HG02623 (cell line): Measurements from ENCODE around the gene KSR2.

ENCODE experiments used
- ATAC-seq: cut with Tn5 transposase; IDR thresholded peaks from one replicate; pipeline ENCODE4 v1.9.1; 2021; ENCODE audit warnings: moderate library complexity; ENCODE audit not compliant: unreplicated experiment

The KSR2 gene

DNA sequence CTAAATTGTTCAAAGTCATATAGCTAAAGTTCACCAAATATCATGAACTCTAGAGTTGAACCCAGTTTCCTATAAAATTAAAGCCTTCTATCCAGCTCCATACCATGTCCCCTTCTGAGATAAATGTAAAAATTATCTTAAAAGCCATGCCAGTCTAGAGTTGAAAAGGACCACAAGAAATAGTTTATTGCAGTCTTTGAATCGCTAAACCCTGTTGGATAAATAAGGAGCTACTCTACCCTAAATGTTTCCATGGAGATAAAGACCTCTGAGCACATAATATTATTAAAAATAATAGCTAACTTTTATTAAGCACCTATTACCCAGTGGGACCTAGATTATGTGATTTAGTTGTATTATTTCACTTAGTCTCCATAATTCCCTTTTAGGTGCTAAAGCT lies 379.8 kb downstream of the KSR2 start:
- ATAC-seq, result no peak

DNA sequence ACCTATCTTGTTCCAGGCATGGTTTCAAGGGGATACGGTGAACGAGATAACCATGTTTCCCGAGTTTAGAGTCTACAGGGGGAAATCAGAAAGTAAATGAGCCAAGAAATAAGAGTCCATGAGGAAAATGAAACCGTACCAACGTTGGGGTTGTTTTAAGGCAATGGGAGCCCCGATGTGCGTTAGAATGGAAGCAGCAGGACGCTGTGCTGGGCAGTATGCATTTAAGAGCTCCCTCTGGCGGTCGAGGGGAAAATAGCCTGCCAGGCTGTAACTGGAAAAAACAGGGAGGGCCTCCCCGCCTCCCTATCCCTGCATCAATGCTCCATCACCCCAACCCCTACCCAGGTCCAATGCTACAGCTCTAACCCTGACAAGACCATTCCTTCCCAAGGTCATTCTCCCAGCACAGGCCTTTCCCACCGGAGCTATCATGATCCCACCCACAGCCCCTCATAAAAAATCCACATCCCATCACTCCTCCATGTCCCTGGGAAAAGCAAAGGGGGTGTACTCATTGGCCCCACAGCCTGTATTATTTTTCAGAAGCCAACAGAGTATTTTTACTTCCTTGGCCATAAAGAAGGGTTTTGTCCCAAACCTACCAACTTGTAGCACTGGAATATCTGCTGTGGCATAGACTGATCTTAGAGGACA lies 381.0 kb downstream of the KSR2 start:
- no peak for ATAC-seq

DNA sequence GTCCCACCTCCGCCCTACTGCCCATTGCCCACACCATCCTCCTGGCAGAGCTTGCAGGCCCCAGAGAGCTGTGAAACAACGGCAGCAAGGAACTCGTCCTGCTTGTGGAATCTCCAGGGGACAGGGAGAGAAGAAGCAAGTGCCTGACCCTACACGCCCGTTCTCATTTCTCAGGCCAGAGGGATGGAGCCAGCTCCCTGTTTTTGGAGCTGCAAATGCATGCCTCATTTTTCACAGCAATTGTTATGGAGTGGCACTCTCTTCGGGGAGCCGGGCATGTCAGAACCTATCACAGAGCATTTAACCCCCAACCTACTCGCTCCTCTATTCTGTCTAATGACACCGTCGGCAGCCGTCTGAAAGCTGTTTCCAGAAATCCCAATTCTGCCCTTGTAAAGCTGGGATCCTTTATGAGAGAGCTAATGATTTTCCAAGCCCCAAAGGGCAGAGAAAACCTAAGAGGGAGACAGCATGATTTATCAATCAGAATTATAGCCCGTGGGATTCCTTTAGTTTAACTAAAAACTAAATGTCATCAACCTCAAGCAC lies 385.0 kb downstream of the KSR2 start:
- no peak for ATAC-seq

DNA sequence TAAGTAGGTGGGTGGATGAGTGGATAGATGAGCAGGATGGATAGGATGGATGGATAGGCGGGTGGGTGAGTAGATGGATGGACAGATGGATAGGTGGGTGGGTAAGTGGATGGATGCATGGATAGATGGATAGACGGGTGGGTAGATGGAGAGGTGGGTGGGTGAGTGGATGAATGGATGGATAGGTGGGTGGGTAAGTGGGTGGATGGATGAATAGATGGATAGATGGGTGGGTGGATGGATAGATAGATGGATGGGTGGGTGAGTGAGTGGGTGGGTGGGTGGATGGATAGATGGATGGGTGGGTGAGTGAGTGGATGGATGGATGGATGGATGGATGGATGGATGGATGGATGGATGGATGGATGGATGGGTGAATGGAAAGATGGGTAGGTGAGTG lies 385.7 kb downstream of the KSR2 start:
- no peak for ATAC-seq

DNA sequence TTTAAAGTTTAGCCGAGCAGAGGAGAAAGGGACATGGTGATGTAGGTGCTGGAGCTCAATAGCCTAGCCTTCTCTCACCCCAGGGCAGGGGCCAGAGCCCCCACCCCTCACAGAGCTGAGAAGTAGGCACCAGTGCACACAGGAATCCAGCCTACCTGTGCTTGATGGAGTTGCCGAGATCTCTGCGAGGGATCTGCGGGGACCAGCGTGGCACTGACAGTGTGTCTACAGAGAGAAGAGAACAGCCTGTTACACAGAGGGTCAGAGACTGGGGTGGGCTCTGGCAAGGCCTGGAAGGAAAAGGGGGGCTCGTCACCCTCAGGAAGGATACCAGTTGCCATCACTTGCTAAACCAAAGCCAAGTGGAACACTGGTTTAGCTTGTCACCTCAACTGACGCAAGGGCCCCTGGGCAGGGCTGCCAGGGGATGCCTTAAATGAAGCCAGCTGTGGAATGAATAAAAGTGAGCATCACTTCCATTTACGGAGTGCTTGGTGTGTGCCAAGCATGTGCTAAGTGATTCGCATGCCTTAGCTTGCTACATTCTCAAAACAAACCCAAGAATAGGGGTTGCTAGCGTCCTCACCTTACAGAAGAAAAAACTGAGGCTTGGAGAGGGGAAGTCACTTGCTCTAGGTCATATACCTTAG lies 386.5 kb downstream of the KSR2 start:
- ATAC-seq, result no peak

DNA sequence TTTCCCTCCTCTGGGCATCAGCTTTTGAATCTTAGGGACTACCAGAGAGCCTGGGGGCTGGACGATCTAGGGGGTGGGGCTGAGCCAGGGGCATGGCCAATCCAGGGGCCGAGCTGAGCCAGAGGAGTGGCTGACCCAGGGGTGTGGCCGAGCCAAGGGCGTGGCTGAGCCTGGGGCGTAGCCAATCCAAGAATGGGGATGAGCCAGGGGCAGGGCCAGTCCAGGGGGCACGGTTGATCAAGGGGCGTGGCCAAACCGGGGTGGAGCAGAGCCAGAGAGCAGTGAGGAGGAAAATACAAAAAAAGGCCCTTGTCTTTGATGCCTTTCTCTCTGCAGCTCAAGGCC lies 388.1 kb downstream of the KSR2 start:
- ATAC-seq, result no peak

DNA sequence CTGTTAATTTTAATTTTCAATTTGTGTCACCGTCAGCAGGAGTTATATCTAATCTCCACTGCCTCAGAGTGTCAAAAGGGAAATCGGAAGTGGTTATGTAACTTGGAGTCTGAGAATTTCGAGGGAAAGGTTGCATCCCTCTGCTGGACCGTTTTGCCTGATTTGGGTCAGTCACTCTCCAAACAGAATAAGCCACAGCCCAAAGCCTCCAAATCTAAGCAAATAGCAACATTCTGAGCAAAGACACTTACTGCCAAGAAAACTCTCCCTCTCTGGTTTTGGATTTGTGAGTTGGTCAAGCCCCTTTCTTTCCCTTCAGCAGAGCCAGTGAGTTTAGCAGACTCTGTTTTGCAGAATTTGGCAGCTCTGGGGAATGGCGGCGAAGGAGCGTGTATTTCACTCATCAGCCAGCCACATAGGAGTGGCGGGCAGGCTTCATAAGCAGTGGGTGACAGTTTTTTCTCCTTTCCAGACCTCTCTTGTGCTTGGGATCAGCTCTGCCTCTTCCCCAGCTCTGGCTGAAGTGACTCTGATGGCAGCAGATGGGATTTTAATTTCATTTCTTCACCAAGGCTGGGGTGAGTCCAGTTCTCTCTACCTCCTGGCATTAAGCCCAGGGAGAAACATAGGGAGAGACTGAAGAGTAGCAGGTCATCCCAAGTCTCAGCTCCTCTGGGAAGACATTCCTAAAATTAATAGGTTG lies 388.6 kb downstream of the KSR2 start:
- no peak for ATAC-seq

DNA sequence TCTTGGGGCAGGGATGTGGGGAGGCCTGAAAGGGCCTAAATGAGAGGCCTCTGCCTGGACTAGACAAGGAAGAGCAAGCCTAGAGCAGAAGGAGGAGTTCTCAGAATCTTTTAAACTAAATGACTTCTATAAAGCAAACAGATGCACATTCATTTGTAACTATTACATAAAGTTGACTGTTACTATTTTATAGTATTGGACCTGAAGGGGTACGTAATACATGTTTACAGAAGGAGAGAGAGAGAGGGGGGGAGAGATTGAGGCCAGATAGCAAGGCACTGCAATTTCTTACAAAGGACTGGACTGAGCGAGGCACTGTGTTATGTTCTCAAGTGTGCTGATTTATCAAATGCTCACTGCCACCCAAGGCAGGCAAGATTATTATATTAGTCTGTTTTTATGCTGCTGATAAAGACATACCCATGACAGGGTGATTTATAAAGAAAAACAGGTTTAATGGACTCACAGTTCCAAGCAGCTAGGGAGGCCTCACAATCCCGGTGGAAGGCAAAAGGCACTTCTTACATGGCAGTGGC lies 391.6 kb downstream of the KSR2 start:
- no peak for ATAC-seq

DNA sequence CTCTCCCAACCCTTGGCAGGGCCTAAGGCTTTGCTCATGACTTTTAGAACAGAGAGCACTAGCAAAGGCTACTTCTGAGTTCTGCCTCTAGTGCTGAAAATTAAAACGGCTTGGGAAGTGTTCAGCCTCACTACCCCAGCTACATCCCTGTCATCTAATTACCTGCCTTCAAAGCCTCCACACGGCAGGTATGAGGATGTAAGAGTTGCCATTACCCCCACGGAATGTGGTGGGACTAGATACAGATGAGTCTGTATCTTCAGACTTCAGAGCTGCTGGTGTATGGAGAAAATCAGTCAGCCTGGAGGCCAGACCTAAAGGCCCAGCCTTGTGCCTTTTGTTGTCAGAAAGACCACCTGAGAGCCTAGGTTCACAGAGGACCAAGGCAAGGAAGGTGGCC lies 392.7 kb downstream of the KSR2 start:
- ATAC-seq, result no peak

DNA sequence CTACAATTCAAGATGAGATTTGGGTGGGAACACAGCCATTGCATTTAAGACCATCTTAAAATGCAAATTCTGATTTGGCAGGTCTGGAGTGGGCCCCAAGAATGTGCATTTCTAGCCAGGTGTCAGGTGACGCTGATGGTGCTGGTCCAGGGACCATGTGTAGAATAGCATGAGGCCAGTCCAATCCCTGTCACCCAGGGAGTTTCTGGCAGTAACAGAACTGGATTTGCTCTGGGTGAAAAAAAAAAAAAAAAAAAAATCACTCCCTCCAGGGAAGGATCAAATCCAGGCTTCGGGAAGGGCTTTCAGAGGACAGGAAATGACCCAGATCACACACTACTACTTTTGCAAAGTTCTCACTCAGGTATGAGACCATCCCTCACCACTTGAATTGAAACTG lies 394.1 kb downstream of the KSR2 start:
- ATAC-seq, result no peak

DNA sequence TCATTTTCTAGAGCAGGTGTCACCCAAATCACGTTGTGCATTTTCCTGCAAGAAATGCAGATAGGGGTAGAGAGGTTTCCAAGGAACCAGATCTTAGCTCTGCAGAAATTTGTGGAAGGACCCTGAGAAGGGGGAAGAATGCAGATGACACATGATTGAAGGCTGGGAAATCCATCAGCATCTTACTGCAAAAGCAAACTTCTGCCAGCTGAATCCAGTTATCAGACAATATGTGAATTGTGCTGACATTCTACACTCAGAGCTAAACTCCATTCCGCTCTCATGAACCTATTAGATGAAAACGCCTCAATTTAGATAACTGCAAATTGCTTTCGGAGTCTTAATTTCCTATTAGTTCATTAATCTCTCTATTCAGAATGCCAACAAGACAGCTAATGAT lies 396.0 kb downstream of the KSR2 start:
- ATAC-seq, result no peak

DNA sequence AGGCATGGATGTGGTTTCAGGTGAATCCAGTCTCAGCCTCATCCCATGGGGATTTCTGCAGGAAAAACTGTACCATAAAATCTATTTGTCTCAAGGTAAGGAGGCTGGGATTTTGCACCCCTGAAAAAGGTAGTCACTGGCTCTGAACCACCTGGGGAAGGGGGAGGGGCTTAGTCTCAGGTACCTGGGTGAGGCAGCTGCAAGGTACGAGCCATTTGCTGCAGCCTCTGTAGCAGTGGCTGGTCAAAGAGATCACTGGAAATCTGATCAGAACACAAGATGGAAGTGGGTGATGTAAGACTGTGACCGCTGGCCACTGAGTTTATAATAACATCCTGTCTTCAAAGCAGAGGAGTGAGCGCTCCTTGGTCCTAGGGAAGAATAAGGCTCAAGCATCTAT lies 397.5 kb downstream of the KSR2 start:
- ATAC-seq, result no peak

DNA sequence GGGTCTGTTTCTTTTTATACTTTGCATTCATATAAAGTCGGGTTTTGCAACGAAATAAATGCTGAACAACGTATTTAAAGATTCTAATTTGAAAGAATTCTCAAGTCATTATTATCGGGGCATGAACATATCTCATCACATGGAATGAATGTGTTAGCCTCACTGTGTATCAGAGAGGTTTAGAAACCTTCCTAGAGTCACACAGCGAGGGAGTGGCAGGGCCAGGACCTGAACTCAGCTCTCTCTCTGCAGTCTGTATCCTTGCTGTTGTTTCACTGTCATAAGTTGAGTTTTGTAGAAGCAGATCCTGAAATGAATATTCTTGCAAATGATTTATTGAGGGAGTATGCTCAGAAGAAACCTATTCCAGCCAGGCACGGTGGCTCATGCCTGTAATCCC lies 398.2 kb downstream of the KSR2 start:
- no peak for ATAC-seq

DNA sequence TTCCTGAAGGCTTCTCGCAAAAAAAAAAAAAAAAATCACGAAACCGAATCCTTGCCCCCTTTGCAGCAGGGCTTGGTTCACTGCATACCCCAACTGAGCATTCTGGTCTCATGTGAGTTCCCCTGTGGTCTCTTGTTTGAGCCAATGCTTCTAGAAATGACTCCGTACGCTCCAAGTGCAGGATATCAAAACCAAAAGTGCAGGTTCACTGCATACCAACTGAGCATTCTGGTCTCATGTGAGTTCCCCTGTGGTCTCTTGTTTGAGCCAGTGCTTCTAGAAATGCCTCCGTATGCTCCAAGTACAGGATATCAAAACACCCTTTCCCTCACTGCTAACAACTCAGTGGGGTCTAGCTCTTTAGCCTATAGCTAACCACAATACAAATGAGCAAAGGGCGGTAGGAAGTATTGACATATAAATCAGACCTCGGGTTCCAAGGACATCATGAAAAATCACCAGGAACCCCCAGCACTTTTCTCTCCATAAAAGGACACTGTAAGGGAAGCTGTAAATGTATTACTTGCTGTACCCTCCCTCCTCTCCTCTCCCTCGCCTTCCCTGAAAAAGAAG lies 401.1 kb downstream of the KSR2 start:
- ATAC-seq, result no peak

DNA sequence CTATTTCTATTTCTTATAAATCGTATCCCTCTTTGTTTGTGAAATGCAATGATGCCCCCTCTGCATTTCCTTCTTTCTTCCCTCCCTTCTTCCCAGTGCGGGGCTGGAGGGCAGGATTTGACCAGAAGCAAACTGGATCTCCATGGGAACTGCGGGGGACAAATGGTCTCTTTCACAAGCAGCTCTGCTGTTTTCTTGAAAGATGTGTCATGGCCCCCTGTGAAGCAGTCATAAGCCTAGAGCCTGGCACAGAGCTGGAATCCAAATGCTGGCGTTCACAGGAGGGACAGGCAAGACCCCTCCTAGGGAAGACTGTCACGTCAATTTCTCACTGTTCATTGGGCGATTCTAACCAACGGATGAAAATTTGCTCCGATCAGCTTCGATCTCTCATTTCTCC lies 403.9 kb downstream of the KSR2 start:
- no peak for ATAC-seq

DNA sequence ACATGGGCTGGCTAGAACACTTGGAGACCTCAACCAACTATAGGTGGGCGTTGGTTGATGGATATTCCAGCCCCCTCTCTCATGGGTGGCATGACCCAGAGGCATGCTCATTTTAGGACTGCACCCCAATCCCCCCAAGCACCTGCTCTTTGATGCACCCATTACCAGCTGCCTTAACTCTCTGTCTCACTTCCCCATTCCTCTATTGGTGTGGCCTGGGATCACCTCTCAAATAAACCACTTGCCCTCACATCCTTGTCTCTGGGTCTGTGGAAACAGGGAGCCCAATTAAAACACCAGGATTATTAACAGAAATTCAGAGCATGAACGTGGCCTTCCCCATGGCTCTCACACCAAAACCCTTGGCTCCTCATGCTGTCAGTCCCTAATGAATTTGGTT lies 405.1 kb downstream of the KSR2 start:
- no peak for ATAC-seq

DNA sequence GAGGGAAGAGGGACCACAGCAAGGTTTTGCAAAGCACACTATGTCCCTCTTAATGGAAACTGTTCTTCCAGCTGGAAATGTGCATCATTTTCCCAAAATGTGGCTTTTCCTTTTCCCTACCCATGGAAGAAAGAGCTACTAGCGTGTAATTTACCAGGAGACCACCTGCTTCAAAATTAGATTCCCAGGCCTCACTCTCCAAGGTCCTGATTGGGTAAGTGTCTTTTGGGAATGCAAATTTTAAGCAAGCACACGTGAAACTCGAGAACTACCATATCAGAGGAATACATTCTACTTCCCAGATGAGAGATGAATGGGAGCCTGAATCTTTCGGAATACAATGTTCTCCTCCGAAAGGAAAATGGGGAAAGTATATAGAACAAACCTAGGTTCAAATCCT lies 405.8 kb downstream of the KSR2 start:
- no peak for ATAC-seq

DNA sequence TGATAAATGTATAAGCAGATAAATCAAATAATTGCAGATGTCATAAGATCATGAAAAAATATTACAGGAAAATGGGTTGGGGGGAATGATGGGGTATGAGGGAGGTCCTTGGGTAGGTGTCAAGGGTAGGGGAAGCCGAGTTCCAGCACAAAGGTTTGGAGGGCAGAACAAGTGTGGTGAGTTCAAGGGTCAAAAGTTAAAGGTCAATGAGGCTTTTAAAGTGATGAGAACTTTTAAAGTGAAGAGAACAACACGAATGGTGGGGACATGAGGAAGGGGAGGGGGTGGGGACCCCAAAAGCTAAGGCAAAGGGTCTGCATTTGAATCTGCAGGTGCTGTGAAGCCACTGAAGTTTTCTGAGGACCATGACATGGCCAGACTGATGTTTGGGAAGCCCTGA lies 406.8 kb downstream of the KSR2 start:
- ATAC-seq, result no peak

DNA sequence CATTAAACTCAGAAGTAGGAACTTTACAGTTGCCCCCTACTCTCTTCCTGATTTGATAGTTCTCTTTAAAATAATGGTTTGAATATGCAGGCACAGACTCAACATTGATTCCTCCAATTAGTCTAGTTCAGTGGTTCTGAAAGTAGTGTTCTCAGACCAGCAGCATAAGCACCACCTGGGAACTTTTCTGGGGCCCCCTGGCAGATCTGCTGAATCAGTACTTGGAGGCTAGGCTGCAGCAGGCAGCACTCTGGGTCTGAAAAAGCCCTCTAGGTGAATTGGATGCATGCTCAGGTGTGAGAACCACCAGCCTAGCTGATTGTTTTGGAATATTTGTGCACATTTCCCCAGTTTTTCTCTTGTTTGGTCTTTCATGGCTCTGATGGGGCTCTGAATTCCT lies 408.8 kb downstream of the KSR2 start:
- ATAC-seq, result no peak

DNA sequence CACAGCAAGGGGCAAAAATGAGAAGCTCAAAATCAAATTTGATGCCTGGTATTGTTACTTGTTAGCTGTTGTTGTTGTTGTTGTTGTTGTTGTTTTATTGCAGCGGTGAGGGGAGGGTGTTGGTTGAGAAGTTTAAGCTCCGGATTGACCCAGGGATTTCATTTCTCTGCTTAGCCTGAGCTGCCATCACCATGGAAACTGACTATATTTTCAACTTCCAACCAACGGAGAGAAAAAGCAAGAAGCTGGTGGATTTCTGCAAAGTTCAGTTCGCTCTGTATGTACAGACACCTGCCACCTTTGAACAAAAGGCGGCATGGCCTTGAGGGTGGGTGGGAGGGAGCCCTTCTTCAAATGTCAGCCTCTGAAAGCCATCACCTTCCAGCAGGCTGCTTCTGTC lies 412.9 kb downstream of the KSR2 start:
- no peak for ATAC-seq

DNA sequence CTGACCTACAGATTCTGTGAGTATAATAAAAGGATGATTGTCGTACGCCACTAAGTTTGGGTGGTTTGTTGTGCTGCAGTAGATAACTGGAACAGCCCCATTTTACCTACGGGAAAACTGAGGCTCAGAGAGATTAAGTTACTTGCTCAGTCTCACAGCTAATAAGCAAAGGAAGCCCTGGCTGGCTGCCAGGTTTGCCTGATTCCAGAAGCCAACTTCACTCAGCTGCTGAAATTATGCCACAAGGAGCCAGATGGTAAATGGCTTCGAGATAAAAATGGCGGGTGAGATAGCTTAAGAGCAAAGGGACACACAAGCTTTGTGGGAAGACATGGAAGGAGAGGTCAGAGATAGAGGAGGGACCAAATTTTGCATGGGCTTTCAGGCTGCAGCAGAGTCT lies 415.8 kb downstream of the KSR2 start:
- ATAC-seq, result no peak

DNA sequence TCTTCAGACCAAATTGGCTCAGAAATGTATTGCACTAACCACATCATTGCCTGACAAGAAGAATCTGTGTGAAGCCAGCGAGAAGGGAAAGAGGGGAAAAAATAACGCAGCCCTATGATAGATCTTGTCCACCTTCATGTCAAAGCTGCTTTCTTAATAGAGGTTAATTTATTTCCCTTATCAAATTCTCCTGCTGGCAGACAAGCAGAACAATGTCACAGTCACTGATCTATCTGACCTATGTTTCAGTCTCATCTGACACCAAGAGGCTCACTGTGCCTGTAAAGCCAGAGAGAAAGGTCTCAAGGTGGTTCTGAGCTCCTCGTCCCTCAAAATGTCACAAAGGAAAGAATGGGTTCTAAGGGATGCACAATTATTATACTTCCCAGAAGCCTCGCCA lies 417.1 kb downstream of the KSR2 start:
- no peak for ATAC-seq
